ENCODE measurements around the gene EXOC3L4.
"Not testable (repeated sequence)": the region's sequence is repeated elsewhere in the genome, so short reads cannot be mapped to it uniquely, and the experiment has no call there.

EXOC3L4 gene

GRCh38 chr14:103135333-103136260, 41.1 kb downstream of the EXOC3L4 start:
- no peak for DNase-seq

GRCh38 chr14:103136388-103137271, 42.1 kb downstream of the EXOC3L4 start:
- no peak for DNase-seq

- DNase-seq = no peak
These were observed 43.3 kb downstream of the EXOC3L4 start for GRCh38 chr14:103137689-103138300.

GRCh38 chr14:103138301-103139131, 44.0 kb downstream of the EXOC3L4 start:
- DNase-seq = no peak

- no peak for DNase-seq
These were observed 44.9 kb downstream of the EXOC3L4 start for GRCh38 chr14:103139132-103140025.

GRCh38 chr14:103140316-103141109, 46.0 kb downstream of the EXOC3L4 start:
- no peak for DNase-seq

- DNase-seq = peak; percentile 85
These were observed 46.7 kb downstream of the EXOC3L4 start for GRCh38 chr14:103141117-103141796.

GRCh38 chr14:103142026-103142425, 47.5 kb downstream of the EXOC3L4 start:
- peak; percentile 99 for DNase-seq

GRCh38 chr14:103142721-103143302, 48.3 kb downstream of the EXOC3L4 start:
- DNase-seq = peak; percentile 20

GRCh38 chr14:103143506-103143905, 49.0 kb downstream of the EXOC3L4 start:
- no peak for DNase-seq

- peak; percentile 45 for DNase-seq
These were observed 49.6 kb downstream of the EXOC3L4 start for GRCh38 chr14:103144085-103144484.

- no peak for DNase-seq
These were observed 51.7 kb downstream of the EXOC3L4 start for GRCh38 chr14:103146141-103146709.

- DNase-seq = no peak
These were observed 55.1 kb downstream of the EXOC3L4 start for GRCh38 chr14:103149351-103150237.

- no peak for DNase-seq
These were observed 56.9 kb downstream of the EXOC3L4 start for GRCh38 chr14:103151270-103151945.

GRCh38 chr14:103155010-103155409, 60.5 kb downstream of the EXOC3L4 start:
- DNase-seq = no peak

GRCh38 chr14:103155416-103155815, 60.9 kb downstream of the EXOC3L4 start:
- not testable (repeated sequence) for DNase-seq

- DNase-seq = no peak
These were observed 61.4 kb downstream of the EXOC3L4 start for GRCh38 chr14:103155826-103156394.

Measured in NCI-H1694 treated with DMSO at 0.1 percent for 48 hours (cell line).